ENCODE measurements around the gene PLA2G2C.
A peak's percentile ranks its signal among the peaks of the same experiment; 100 is the strongest.
"Not testable (repeated sequence)": the region's sequence is repeated elsewhere in the genome, so short reads cannot be mapped to it uniquely, and the experiment has no call there.

PLA2G2C gene, protein sequence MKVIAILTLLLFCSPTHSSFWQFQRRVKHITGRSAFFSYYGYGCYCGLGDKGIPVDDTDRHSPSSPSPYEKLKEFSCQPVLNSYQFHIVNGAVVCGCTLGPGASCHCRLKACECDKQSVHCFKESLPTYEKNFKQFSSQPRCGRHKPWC

GRCh38 chr1:20185834-20186782 lies at the start of gene PLA2G2C, which contains the start of gene UBXN10:
PLA2G2C (minus strand) TSS chr1:20186518; CDS start chr1:20177363, 9,155 bp downstream.
UBXN10 (plus strand) TSS chr1:20186096; CDS start chr1:20190562, 4,466 bp downstream.
- no peak for DNase-seq (ENCODE audit: low spot score)

DNA sequence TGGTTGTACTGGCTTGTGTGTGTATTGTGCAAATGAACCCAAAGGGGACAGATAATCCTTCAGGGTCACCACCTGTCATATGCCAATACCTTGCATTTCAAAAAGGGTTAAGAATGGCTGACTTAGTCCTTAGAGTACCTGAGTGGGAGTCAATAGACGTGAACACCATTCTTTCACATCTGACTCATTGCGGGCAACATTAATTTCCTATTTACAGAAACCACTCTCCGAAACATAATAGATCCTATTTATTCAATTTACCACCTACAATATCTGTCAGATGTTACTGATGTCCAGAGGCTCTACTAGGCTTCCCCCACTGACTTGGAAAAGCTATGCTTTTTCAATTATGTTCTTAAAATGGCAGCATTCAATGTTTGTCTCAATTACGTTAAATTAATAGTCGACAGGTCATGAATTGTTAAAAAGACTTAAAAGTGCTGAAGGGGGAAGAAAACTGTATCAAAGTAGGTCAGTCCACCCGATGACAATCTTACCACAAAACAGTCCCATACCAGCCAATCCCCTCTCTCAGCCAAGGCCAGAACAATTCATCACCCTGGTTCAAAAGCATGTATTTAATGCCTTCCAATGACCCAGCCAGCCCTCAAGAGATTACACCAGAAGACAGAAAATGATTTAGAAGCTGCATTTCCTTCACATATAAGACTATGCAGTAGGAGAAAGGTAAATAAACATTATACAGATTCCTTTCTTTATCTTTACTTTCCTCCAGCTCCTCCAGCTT lies 48.6 kb upstream of the PLA2G2C start:
- no peak for DNase-seq (ENCODE audit: low spot score)

- no peak for DNase-seq (ENCODE audit: low spot score)
These were observed 47.5 kb upstream of the PLA2G2C start for GRCh38 chr1:20233866-20234265.

GRCh38 chr1:20233394-20233793 lies 47.1 kb upstream of the PLA2G2C start:
- DNase-seq (ENCODE audit: low spot score): peak; percentile 24

- not testable (repeated sequence) for DNase-seq (ENCODE audit: low spot score)
These were observed 46.2 kb upstream of the PLA2G2C start for GRCh38 chr1:20232564-20232963.

- DNase-seq (ENCODE audit: low spot score): no peak
These were observed 42.9 kb upstream of the PLA2G2C start for GRCh38 chr1:20229171-20229570.

DNA sequence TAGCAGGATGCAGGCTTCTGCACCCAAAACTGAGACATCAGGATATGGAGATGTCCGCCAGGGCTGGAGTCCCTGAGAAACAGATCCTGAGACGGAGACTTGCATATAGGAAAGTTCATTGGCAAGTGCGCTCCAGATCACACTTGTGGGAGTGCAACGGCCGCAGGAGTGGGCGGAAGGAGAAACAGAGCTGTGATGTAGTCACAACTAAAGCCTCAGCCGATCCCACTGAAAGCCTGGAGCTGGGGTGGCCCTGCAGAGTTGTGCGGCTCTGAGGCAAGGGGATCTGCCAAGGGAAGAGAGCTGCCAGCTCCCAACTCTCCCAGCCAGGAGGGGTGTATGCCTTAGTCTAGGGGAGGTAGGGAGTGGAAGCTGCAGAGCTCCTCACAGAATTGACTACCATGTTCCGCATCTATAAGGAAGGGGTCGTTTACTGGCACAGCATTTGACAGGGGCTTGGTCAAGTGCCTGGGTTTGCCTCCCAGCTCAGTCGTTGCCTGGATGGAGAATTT lies 42.1 kb upstream of the PLA2G2C start:
- no peak for DNase-seq (ENCODE audit: low spot score)

DNA sequence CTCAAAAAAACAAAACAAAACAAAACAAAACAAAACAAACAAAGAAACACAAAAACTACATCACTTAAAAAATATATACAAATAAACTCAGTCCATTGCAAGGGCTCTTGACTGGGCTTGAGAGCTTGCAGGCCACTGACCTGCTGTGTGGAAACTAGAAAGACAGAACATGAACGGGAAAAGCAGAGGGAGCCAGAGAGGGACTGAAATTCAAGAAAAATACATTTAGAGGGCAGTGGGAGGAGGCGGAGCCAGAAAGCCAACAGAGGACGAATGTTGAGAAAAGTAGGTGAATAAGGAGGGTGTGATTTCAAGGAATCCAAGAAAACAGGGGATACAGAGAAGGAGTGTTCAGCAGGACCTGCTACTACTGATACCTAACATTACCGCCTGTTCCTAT lies 41.4 kb upstream of the PLA2G2C start:
- DNase-seq (ENCODE audit: low spot score): no peak

GRCh38 chr1:20224546-20224945 lies 38.2 kb upstream of the PLA2G2C start:
- no peak for DNase-seq (ENCODE audit: low spot score)

- DNase-seq (ENCODE audit: low spot score): no peak
These were observed 37.5 kb upstream of the PLA2G2C start for GRCh38 chr1:20223551-20224419.

DNA sequence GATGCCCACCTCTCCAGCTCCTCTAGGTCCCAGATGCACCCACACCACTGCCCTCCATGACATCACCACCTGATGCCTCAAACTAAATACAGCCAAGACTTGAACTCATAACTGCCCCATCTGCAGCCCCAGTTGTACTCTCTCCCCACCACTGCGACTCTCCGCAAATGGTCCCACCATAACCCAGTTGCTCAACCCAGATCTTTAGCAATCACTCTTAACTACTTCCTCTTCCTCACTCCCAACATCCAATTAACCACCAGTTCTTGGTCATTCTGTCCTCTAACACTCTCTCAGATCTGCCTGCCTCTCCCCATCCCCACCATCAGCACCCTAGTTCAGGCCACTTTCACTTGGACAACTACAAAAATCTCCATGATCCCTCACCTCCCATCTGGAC lies 36.8 kb upstream of the PLA2G2C start:
- no peak for DNase-seq (ENCODE audit: low spot score)

DNA sequence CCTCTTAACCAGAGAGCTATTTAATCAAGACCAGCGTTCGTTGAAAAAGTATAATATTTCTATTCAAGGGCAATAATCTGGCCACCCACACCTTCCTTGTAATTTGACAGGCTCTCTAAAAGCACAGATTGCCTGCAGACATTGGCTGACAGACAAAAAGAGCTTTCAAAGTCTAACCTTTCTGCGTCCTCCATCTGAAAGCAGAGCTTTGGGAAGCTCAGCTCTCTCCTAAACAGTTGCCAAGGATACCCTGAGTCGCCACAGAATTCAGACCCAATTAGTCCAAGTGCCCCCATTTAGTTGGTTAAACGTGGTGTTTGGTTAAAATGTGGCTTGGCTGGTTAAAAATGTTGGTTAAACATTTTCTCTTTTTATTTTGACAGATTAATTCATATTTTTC lies 33.7 kb upstream of the PLA2G2C start:
- no peak for DNase-seq (ENCODE audit: low spot score)

DNA sequence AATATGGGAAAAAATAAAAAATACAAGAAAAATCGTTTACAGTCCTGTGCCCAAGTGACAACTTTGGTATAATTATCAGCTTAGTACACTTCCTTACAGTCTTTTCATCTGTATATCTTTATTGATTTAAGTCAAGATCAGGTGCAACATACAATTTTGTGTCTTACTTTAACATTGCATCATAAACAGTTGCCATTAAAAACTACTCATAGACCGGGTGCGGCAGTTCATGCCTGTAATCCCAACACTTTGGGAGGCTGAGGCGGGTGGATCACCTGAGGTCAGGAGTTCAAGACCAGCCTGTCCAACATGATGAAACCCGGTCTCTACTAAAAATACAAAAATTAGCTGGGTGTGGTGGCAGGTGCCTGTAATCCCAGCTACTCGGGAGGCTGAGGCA lies 32.7 kb upstream of the PLA2G2C start:
- not testable (repeated sequence) for DNase-seq (ENCODE audit: low spot score)

DNA sequence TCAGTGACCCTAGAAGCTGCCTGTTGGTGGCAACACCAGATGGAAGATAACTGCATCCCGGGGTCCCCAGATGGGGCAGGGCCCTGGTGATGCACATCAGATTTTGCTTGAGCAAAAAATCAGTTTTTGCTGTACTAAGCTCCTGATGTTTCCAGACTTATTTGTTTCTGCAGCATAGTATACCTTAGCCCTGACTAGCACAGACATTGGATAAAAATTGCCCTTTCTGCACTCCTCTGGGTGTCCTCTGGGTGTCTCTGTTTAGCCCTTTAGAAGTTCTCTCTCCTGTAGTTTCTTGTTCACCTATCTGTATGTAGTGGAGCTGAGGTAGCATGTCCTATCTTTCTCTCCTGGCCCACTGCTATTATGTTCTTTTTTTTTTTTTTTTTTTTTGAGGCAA lies 30.3 kb upstream of the PLA2G2C start:
- DNase-seq (ENCODE audit: low spot score): no peak

DNA sequence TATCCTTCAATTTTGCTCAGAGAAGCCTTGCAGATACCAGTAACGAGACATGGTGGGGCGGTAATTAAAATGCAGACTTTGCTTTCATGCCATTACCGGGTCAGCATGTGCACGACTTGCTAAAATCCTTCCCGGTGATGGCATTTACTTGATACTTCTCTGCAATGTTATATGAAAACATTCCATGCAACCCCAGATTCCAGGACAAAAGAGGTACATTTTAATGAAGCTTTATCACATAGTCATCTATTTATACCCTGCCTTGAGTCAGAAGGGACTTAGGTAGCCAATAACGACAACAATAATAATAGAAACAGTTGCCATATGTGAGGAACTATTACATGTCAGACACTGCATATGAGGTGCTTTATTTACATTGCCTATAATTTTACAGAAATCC lies 29.4 kb upstream of the PLA2G2C start:
- no peak for DNase-seq (ENCODE audit: low spot score)

- peak; percentile 43 for DNase-seq (ENCODE audit: low spot score)
These were observed 26.5 kb upstream of the PLA2G2C start for GRCh38 chr1:20212685-20213331.

GRCh38 chr1:20212085-20212684 lies 25.9 kb upstream of the PLA2G2C start:
- DNase-seq (ENCODE audit: low spot score): no peak

DNA sequence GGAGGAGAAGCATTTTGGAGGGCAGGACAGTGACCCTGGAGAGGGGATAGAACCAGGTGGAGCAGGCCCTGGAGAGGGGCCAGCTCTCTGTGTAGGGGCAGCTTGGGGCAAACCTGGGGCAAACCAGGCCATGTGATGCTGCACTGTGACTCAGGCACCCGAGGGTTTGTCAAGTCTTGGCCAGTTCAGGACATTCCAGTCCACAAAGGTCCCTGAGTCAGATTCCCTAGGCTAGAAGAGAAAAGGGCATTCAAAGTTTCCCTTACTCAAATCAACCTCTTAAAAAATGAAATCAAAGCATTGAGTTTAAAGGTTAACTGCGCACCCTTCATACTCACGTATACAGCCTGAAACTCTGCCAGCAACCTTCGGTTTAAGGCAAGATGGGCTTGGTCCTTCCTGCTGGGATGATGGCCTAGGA lies 25.2 kb upstream of the PLA2G2C start:
- DNase-seq (ENCODE audit: low spot score): no peak

GRCh38 chr1:20210736-20211460 lies 24.6 kb upstream of the PLA2G2C start:
- DNase-seq (ENCODE audit: low spot score): no peak

- no peak for DNase-seq (ENCODE audit: low spot score)
These were observed 23.2 kb upstream of the PLA2G2C start for GRCh38 chr1:20209471-20209870.
